Memory B cell (primary cell): ENCODE data around the gene PARD3B.
A peak's percentile ranks its signal among the peaks of the same experiment; 100 is the strongest.

Experiments used
- ATAC-seq: fragments of 150-1000 bp; cut with Tn5 transposase; 2 replicates; pipeline ENCODE4 v1.10.0; 2021; ENCODE audit warnings: low read depth, mild to moderate bottlenecking, moderate library complexity
- DNase-seq, 2 donors: peaks; one replicate each; pipeline ENCODE4 v3.0.0; 2022; ENCODE audit warnings: low spot score in 2 of 2
- H3K27ac Mint-ChIP-seq: one replicate; pipeline ENCODE4 v1.8.0; 2022; ENCODE audit warnings: mild to moderate bottlenecking, moderate library complexity, mixed read lengths
- H3K27me3 Mint-ChIP-seq: one replicate; pipeline ENCODE4 v1.8.0; 2022; ENCODE audit warnings: mixed read lengths
- H3K36me3 Mint-ChIP-seq: one replicate; pipeline ENCODE4 v1.8.0; 2022; ENCODE audit warnings: mild to moderate bottlenecking, mixed read lengths
- H3K4me1 Mint-ChIP-seq: one replicate; pipeline ENCODE4 v1.8.0; 2022; ENCODE audit warnings: mixed read lengths
- H3K4me3 Mint-ChIP-seq: one replicate; pipeline ENCODE4 v1.8.0; 2022; ENCODE audit warnings: mild to moderate bottlenecking, moderate library complexity, mixed read lengths
- H3K9me3 Mint-ChIP-seq: one replicate; pipeline ENCODE4 v1.8.0; 2022; ENCODE audit warnings: mixed read lengths

PARD3B gene

DNA sequence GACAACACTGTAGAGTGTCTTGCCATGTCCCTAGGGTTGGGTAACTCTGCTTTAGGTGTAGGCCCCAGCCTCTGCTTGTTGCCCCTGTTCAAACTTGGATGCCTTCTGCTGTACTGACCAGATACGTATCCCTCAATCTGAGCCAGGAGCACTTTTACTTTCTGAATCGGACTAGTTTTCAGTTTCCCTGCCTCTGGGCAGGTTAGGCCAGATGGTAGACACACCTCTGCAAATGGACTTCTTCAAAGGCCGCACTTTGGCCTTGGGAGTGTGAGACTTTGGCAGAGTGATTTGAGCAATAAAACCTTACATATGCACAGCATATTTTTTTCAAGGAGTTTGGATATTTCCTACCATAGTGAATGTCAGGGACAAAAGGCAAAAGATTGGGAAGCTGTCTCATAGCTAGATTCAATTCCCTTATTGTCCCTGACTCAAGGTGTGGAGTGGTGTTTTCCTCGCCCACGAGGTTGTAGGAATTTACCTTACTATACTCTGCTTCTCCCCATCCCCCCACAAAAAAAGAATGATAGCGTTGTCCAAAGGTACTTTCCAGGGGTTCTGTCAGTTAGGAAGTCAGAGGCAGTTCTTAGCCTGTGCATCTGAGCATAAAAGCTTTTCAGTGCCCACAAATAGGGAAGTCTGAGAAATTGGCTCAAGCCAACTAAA lies 15.3 kb upstream of the PARD3B start:
- Mint-ChIP-seq H3K36me3 (no peaks in the 10 kb centered on the region), H3K4me1 (no peaks in the 10 kb centered on the region), H3K9me3 (no peaks in the 10 kb centered on the region), H3K27ac (no peak overlapping the region), H3K27me3 (no peaks in the 10 kb centered on the region), H3K4me3 (no peak overlapping the region)
- no peak for ATAC-seq
- no peak for DNase-seq

DNA sequence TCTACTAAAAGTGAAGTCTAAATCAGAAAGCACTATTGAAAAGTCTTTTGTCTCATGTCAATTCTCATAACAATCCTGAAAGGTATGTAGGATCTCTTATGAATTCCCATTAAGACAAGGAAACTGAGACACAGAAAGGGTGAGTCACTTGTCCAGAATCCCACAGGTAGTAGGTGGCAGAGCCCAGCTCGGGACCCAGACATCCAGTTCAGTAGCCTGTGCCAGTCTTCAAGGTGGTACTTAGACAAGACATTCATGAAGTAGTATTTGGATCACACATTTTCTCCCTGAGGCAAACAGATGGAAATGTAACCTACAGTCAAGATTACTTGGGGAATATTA lies 14.8 kb upstream of the PARD3B start:
- Mint-ChIP-seq H3K27me3 (no peaks in the 10 kb centered on the region), H3K9me3 (no peaks in the 10 kb centered on the region), H3K4me3 (no peak overlapping the region), H3K27ac (no peak overlapping the region), H3K4me1 (no peaks in the 10 kb centered on the region), H3K36me3 (no peaks in the 10 kb centered on the region)
- DNase-seq: no peak
- no peak for ATAC-seq

DNA sequence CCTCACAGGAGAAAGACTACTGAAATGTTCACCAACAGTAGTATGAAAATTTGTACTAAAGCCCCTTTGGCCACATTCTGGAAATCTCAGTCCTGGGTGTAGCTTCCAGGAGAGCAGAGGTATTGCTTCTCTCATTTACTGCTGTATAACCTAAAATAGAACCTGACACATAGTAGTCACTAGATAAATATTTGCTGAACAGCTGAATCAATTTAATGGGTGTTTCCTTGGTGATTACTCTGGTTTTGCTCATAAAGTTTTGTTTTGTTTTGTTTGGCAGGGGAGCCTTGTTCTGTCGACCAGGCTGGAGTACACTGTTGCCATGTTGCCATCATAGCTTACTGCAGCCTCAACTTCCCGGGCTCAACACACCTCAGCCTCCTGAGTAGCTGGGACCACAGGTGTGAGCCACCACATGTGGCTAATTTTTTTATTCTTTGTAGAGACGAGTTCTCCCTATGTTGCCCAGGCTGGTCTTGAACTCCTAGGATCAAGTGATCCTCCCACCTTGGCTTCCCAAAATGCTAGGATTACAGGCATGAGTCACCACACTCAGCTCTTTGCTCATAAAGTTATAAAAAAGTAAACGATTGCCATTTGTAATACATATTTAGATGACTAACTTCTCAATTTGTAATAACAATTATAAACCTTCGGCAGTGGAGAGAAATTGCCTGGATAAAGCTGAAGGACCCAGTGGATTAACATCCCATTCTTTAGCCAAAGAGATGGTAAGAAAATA lies 11.5 kb upstream of the PARD3B start:
- no peaks in the 10 kb centered on the region for H3K9me3 Mint-ChIP-seq
- H3K4me1 Mint-ChIP-seq: no peaks in the 10 kb centered on the region
- H3K27ac Mint-ChIP-seq: no peak overlapping the region

DNA sequence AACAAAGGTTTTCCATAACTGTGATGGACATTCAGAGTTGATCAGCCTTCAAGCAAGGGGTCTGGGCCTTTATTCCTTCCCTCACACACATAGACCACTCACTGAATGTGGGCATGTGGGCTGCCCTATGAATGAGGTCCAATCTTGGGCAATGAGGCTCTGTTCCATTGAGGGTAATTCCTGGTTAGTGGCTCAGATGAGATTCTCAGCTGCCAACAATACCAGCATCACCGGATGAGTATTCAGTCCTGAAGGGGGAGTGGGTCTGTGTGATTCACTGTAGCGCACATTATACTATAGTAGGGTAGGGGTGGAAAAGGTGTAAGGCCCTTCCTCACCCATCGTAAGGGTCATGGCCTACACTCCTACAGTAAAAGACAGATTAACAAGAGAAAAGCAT lies 9.9 kb upstream of the PARD3B start:
- Mint-ChIP-seq H3K27me3 (no peaks in the 10 kb centered on the region), H3K4me1 (no peaks in the 10 kb centered on the region), H3K36me3 (no peaks in the 10 kb centered on the region), H3K4me3 (no peak overlapping the region), H3K9me3 (no peaks in the 10 kb centered on the region), H3K27ac (no peak overlapping the region)
- DNase-seq (no peak), ATAC-seq (no peak)

More for the DNA sequence above, 11.5 kb upstream of the PARD3B start:
- H3K4me3 Mint-ChIP-seq: no peak overlapping the region
- DNase-seq (no peak), ATAC-seq (no peak)
- H3K36me3 Mint-ChIP-seq: no peaks in the 10 kb centered on the region
- H3K27me3 Mint-ChIP-seq: no peaks in the 10 kb centered on the region

DNA sequence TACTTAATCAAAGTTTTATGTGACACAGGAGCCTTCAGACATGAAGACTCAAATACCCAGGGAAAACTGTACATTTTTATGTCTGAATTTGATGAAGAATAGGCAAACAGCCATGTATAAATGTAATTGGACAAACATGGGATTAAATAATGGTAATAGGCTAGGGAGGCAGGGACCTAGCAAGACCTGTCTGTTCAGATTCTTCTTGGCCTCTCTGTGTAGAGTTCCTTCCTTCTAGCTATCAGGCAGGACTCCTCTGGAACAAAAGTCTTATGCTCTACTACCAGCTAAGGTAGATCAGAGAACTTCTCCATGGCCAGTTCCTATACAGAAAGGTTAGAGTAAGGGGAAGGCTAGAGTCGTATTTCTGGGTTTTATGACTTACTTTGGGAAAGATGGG lies 9.5 kb upstream of the PARD3B start:
- H3K9me3 Mint-ChIP-seq: no peaks in the 10 kb centered on the region
- H3K27me3 Mint-ChIP-seq: no peaks in the 10 kb centered on the region
- no peaks in the 10 kb centered on the region for H3K36me3 Mint-ChIP-seq
- no peak for ATAC-seq
- no peaks in the 10 kb centered on the region for H3K4me1 Mint-ChIP-seq
- DNase-seq: no peak
- H3K27ac Mint-ChIP-seq: no peak overlapping the region
- H3K4me3 Mint-ChIP-seq: no peak overlapping the region

DNA sequence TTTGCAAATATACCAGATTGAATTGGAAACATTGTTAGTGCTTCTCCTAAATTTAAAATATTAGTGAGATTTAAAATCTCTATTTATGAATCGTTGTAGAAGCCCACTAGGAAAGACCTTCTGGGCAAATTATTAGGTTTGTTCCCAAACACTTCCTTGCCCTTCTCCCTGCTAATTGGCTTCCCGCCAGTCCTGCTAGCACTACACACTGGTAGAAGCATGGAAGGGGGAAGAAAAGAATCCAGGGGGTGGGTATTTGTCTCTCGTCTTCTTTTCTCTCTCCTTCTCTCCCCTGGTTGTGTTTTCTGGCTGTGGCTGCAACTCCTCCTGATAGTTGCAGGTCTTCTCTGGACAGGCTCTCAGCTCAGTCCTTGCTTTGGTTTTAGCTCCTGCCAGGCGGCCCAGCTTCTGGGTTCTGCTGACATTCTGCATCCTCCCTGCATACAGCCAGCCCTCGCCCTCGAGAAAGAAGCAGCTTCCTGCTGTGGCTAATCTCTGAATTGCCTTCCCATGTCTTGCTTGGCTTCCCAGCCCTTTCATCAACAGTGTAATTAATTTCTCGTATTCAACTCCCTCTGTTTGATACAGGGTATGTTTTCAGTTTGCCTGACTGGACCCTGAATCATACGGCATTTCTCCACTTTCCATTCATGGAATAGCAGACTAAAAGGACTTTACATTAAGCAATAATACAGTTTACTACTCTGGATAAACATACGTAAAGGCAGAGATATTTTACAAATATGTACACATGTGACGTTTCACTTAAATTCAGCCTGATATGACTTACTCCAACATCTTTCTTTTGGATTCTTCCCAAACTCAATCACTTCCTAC lies 6.9 kb upstream of the PARD3B start:
- no peak overlapping the region for H3K27ac Mint-ChIP-seq
- DNase-seq: no peak

DNA sequence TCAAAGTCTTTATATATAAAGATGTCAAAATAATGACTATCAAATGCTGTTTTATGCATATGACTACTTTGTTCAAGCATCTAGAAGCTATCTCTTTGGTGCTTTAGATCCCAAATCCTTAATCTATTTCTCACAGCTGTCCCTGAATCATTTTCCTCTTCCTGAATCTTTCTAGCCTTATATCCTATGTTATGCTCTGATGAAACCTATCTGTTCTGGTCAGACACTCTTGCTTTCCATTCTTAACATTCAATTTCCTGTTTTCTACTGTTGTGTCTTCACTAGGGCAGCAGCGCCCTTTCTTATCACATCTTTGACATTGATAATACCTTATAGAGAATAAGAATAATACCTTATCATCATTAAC lies 6.3 kb upstream of the PARD3B start:
- DNase-seq (no peak), ATAC-seq (no peak)
- H3K4me1 Mint-ChIP-seq: no peaks in the 10 kb centered on the region
- H3K27ac Mint-ChIP-seq: no peak overlapping the region
- no peaks in the 10 kb centered on the region for H3K36me3 Mint-ChIP-seq
- H3K4me3 Mint-ChIP-seq: no peak overlapping the region
- no peaks in the 10 kb centered on the region for H3K27me3 Mint-ChIP-seq
- no peaks in the 10 kb centered on the region for H3K9me3 Mint-ChIP-seq

More for the DNA sequence above, 6.9 kb upstream of the PARD3B start:
- no peaks in the 10 kb centered on the region for H3K9me3 Mint-ChIP-seq
- no peaks in the 10 kb centered on the region for H3K27me3 Mint-ChIP-seq
- H3K36me3 Mint-ChIP-seq: no peaks in the 10 kb centered on the region
- H3K4me3 Mint-ChIP-seq: no peak overlapping the region
- H3K4me1 Mint-ChIP-seq: no peaks in the 10 kb centered on the region
- ATAC-seq: no peak

DNA sequence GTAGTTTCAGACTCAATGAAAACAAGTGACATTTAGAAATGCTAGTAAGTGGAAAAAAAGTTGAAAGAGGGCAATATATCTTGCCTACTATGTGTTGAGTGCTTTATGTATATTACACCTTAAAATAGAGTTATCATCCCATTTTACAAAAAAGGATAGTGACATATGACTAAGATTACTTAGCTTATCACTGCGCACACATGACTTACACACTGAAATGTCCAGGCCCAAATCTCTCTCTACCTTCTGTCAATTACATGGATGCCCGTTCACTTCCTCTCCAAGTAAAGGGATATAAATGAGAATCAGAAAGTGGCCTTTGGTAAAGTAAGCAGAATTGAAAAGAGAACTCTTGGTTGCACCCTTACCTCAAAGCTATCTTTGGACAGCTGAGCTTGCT lies 3.6 kb upstream of the PARD3B start:
- no peaks in the 10 kb centered on the region for H3K36me3 Mint-ChIP-seq
- no peaks in the 10 kb centered on the region for H3K9me3 Mint-ChIP-seq
- H3K4me1 Mint-ChIP-seq: peaks cover 7% of the 10 kb centered on the region
- no peak overlapping the region for H3K4me3 Mint-ChIP-seq
- ATAC-seq: no peak
- peaks cover 5% of the 10 kb centered on the region for H3K27me3 Mint-ChIP-seq
- H3K27ac Mint-ChIP-seq: no peak overlapping the region
- DNase-seq: no peak

DNA sequence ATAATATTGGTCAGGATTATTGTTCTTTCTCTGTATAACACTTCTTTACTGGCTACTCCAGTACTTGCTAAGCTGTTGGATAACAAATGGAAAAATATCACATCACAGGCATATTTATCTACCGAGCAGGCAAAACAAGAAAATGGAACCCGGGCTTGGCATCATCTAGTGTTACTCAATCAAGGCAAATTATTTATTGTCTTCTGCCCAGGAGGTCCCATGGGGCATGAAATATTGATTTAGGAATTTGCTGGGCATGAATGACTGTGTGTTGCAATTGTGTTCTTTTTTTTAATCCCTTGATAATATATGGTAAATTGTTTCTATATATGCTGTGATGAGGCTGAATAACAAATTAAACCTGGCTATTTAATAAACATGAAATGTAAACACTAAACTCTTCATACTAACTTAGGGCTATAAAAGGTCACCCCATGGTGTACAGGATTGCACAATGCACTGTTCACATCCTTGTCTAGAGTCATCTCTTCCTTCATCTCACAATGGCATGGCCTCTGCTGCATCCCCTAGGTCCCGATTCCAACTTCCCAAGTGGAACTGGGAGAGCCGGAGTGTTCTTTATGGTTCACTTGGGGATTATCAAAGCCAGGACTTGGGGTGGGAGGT lies 2.2 kb upstream of the PARD3B start:
- Mint-ChIP-seq H3K27ac (no peak overlapping the region), H3K4me1 (peaks cover 7% of the 10 kb centered on the region), H3K9me3 (no peaks in the 10 kb centered on the region), H3K36me3 (no peaks in the 10 kb centered on the region), H3K27me3 (peaks cover 5% of the 10 kb centered on the region), H3K4me3 (no peak overlapping the region)
- no peak for DNase-seq
- no peak for ATAC-seq

DNA sequence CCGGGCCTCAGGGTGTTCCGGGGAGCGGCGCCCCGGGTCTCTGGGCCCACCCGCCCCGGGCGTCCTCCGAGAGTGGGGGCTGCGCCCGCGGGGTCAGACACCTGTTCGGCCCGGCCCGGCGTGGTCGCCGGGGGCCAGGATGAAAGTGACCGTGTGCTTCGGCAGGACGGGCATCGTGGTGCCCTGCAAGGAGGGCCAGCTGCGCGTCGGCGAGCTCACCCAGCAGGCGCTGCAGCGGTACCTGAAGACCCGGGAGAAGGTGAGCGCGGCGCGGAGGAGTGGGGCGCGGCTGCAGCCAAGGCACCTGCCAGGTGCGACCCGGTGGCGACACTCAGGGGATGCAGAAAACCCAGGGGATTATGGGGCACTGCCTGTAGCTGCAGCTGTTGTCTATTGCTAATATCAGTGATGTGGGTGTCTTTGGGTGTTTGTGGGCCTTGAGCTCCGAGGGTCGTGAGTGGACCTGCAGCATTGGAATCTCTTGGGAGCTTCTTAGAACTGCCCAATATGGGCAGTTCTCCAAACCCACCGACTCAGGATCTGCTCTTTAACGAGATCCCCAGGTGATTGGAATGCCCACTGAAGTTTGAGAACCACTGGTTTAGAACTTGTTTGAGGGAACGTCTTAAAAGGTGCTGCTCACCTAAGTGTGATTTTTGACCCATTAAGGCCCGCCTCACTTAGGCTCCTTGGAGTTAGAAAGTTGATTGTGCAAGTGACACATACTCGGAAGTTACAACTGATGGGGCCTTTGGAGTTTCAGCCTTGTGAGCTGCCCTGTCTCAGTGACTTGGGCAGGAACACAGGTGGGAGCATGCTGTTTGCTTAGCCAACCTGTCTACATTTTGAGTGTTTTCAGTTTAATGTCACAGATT lies 823 bp downstream of the PARD3B start:
- H3K36me3 Mint-ChIP-seq: no peaks in the 10 kb centered on the region
- no peaks in the 10 kb centered on the region for H3K9me3 Mint-ChIP-seq
- peak overlapping the region; percentile 61 for H3K4me3 Mint-ChIP-seq
- H3K27ac Mint-ChIP-seq: no peak overlapping the region
- H3K27me3 Mint-ChIP-seq: peaks cover 5% of the 10 kb centered on the region
- ATAC-seq (no peak), DNase-seq (no peak)
- peaks cover 7% of the 10 kb centered on the region for H3K4me1 Mint-ChIP-seq

DNA sequence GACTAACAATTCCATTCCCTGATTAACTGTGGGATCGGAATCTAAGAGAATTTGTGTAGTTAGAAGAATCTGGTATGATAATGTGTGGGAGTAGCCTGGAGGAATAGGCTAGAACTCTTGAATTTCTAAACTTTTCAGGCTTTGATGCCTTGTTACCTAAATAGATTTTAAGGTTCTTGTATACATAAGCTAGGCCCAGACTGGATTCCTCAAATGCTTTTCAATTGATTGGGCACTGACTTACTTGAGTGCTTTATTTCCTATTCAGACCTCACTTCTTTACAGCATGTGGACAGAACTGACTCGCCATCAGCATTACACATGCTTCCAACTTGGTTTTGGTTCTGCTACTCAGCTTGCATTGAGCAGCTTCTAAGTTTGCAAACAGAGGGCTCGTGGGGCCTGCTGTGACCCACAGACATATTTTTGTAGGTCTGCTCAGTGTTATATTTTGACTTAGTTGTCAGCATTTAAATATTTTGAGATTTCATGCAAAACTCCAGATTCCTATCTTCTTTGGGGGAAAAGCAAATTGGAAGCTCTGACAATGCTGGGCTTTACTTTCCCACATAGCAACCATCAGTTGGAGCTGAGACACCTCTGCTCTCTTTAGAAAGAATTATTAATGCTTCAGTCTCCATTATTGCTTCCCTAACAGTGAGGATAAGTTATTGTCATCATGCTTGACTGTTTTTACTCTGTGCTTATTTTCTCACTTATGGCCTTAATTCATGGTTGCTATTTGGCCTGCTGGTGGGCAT lies 5.7 kb downstream of the PARD3B start:
- no peak overlapping the region for H3K27ac Mint-ChIP-seq
- no peaks in the 10 kb centered on the region for H3K36me3 Mint-ChIP-seq
- peaks cover 3% of the 10 kb centered on the region for H3K4me1 Mint-ChIP-seq
- no peak overlapping the region for H3K4me3 Mint-ChIP-seq
- peaks cover 3% of the 10 kb centered on the region for H3K27me3 Mint-ChIP-seq
- DNase-seq (no peak), ATAC-seq (no peak)
- H3K9me3 Mint-ChIP-seq: no peaks in the 10 kb centered on the region

DNA sequence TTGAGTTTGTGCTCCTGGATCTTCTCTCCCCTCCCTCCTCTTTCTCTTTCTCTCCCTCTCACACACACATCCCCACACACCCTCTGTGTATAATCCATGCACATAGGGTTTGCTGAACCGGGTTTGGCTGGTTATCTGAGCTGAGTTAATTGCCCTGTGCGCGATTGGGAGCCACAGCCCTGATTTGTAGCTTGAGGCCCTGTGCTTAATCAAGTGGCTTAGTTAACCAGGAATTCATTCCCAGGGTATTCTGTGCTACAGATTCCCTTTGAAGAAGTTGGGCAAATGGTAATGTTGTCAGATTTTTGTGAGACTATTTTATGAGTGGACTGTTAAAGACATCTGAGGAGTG lies 6.2 kb downstream of the PARD3B start:
- DNase-seq (no peak), ATAC-seq (no peak)
- no peak overlapping the region for H3K27ac Mint-ChIP-seq
- no peaks in the 10 kb centered on the region for H3K36me3 Mint-ChIP-seq
- H3K27me3 Mint-ChIP-seq: peaks cover 3% of the 10 kb centered on the region
- H3K4me3 Mint-ChIP-seq: no peak overlapping the region
- H3K9me3 Mint-ChIP-seq: no peaks in the 10 kb centered on the region
- H3K4me1 Mint-ChIP-seq: no peaks in the 10 kb centered on the region

DNA sequence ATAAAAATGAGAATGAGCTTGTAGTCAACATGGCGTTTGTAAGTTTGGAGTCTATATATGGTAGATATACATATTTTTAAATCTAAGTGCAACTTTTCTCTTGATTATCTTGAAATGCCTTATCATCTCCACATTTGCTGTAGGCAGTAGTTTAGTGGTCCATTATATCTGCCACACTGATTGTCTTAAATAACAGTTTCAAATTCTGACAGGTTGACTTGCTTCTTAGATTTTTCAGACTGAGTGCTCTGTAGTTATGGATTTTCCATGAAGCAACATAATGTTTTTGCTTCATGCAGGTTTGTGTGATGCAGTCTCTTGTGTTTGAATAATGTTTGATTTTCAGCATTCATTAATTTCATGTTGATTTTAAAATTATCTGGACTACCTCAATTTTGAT lies 12.3 kb downstream of the PARD3B start:
- H3K27ac Mint-ChIP-seq: no peak overlapping the region

More for the DNA sequence above, 12.3 kb downstream of the PARD3B start:
- Mint-ChIP-seq H3K4me3 (no peak overlapping the region), H3K27me3 (peaks cover 2% of the 10 kb centered on the region), H3K4me1 (no peaks in the 10 kb centered on the region), H3K9me3 (peaks cover 3% of the 10 kb centered on the region), H3K36me3 (no peaks in the 10 kb centered on the region)
- ATAC-seq (no peak), DNase-seq (no peak)
